Right lung (tissue), 5 donors: Measurements from ENCODE around the gene WDR18. TPM values are rescaled to one million over a fixed set of nuclear protein-coding genes. Genes with fewer than 3 reads are reported as not detected.

Experiments
- DNase-seq, 2 donors: peaks; one replicate each; pipeline ENCODE4 v3.0.0-alpha.2; 2013
- polyA plus RNA-seq, 5 donors: library from polyadenylated mRNA; unstranded; fragments of 120-200 nt; gene quantifications; one replicate each; pipeline versions ENCODE4 v1.2.1 to v1.2.3, GENCODE V29; 2013; ENCODE audit warnings: inconsistent platforms in 1 of 5, low replicate concordance in 1 of 5; ENCODE audit not compliant: insufficient read length in 5 of 5, insufficient read depth in 1 of 5

WDR18 gene
- polyA plus RNA-seq, 5 donors, result 22.3 to 47.6 (median 30.8) TPM

GRCh38 chr19:990119-990571, 6.0 kb downstream of the WDR18 start:
- DNase-seq, result no peak

GRCh38 chr19:990746-991145, 6.6 kb downstream of the WDR18 start:
- DNase-seq, result no peak

GRCh38 chr19:991174-991931, 7.2 kb downstream of the WDR18 start:
- DNase-seq, result no peak

- DNase-seq, result no peak
Observed at GRCh38 chr19:991932-992669, 8.0 kb downstream of the WDR18 start.

- no peak for DNase-seq
Observed at GRCh38 chr19:992670-993055, 8.5 kb downstream of the WDR18 start.

GRCh38 chr19:993361-993830, 9.3 kb downstream of the WDR18 start:
- no peak for DNase-seq

- DNase-seq, result no peak
Observed at GRCh38 chr19:993831-994393, 9.8 kb downstream of the WDR18 start.

GRCh38 chr19:994516-994915, 10.4 kb downstream of the WDR18 start:
- no peak for DNase-seq

GRCh38 chr19:995051-995827, 11.1 kb downstream of the WDR18 start:
- no peak for DNase-seq

- no peak for DNase-seq
Observed at GRCh38 chr19:996051-996838, 12.1 kb downstream of the WDR18 start.

GRCh38 chr19:998064-998463, 13.9 kb downstream of the WDR18 start:
- no peak for DNase-seq

GRCh38 chr19:999379-999719, 15.2 kb downstream of the WDR18 start:
- DNase-seq, result no peak

- DNase-seq, result no peak
Observed at GRCh38 chr19:1000095-1000494, 15.9 kb downstream of the WDR18 start, which contains the start of gene GRIN3B. TSS of gene GRIN3B (plus strand) at chr19:1000419. CDS start at chr19:1000438, 19 bp downstream.

- no peak for DNase-seq
Observed at GRCh38 chr19:1000591-1001537, 16.7 kb downstream of the WDR18 start.

- no peak for DNase-seq
Observed at GRCh38 chr19:1001538-1002166, 17.5 kb downstream of the WDR18 start.

GRCh38 chr19:1002600-1002999, 18.5 kb downstream of the WDR18 start:
- DNase-seq, result no peak

GRCh38 chr19:1003283-1003682, 19.1 kb downstream of the WDR18 start:
- DNase-seq, result no peak

- no peak for DNase-seq
Observed at GRCh38 chr19:1004204-1004802, 20.2 kb downstream of the WDR18 start.
